Measurements from ENCODE around the gene MEIS2. TPM values are rescaled to one million over a fixed set of nuclear protein-coding genes. Genes with fewer than 3 reads are reported as not detected.

Gene MEIS2
- total RNA-seq, 1 donor from 2014 or later = 6.3 TPM

DNA sequence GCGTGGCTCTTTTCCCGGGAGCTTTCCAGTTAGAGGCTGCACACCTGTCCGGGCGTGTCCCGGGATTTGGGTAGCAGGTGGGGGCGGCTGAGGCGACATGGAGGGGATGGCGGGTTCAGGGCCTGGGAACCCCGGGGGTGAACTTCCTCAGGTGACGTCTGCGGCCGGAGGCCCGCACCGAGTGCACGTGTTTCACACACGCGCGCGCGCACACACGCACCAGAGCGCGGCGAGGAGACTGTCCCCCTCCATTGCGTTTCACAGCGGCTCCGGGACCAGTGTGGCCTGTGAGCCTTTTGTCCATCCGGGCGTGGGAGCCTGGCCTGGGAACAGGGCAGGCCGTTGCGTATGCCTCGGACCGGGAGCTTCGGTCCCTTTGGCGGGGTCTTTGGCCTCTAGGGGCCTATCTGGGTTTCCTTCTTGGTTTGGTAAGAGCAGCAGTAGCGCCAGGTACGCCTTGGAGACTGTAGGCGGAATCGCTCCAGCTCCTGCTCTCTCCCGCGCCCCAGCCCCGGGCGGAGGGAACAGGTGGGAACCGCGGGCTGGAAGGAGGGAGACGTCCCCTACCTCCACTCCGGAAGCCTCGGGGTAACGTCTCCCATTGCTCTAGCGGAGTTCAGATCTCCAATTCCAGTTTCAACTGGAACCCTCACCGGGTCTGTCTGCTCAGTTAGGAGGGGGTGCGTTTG lies 220.0 kb downstream of the MEIS2 start:
- DNase-seq (ENCODE audit: low read depth in 2 of 2) = no peak

DNA sequence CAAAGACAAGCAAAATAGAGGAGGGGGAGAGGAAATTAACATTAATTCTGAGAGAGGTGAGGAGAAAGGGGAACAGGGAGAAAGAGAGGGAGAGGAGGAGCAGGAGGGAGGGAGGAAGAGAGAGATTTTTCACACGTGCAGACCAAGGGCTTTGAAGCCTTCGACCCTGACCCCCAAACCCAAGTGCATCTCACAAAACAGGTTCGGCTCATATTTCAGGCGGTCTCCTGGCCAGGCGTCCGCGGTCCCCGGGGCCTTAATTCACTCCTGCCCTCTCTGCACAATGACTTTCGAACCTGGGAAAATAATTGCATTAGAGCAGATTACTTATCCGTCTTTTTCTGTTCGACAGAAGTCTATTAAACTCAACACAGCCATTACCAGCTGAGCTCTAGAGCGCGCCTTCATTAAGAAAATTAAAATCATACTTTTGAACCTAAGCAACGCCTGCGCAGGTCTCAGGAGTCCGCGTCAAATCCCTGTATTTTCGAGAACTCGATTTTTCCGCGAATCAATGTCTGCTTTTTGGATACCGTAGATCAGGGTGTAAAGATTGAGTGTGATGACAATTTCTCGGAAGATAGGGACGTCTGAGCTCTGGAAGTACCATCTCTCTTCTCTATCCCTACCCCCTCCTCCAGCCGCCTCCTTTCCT lies 220.7 kb downstream of the MEIS2 start:
- DNase-seq (ENCODE audit: low read depth in 2 of 2) = no peak

GRCh38 chr15:36878684-36879262 lies 221.6 kb downstream of the MEIS2 start:
- DNase-seq (ENCODE audit: low read depth in 2 of 2) = no peak

GRCh38 chr15:36877796-36878683 lies 222.3 kb downstream of the MEIS2 start:
- no peak for DNase-seq (ENCODE audit: low read depth in 2 of 2)

- DNase-seq (ENCODE audit: low read depth in 2 of 2) = no peak
Observed at GRCh38 chr15:36877294-36877693, 223.1 kb downstream of the MEIS2 start.

- DNase-seq (ENCODE audit: low read depth in 2 of 2) = no peak
Observed at GRCh38 chr15:36875740-36876334, 224.5 kb downstream of the MEIS2 start.

- no peak for DNase-seq (ENCODE audit: low read depth in 2 of 2)
Observed at GRCh38 chr15:36874930-36875329, 225.4 kb downstream of the MEIS2 start.

DNA sequence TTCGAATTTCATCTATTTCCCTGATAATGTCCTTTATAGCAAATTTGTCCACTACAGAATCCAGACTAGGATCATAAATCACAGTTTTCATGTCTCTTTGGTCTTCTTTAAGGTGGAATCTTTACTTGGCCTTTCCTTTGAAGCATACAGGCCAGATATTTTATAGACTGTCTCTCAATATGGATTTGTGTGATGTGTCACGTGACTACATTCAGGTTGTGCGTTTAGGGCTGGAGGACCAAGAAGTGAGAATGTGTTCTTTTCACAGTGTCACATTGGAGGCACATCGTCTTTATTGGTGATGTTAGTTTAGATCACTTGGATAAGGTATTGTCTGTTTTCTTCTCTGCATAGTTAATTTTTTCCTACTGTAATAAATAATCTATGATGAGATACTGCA lies 232.9 kb downstream of the MEIS2 start:
- no peak for DNase-seq (ENCODE audit: low read depth in 2 of 2)

DNA sequence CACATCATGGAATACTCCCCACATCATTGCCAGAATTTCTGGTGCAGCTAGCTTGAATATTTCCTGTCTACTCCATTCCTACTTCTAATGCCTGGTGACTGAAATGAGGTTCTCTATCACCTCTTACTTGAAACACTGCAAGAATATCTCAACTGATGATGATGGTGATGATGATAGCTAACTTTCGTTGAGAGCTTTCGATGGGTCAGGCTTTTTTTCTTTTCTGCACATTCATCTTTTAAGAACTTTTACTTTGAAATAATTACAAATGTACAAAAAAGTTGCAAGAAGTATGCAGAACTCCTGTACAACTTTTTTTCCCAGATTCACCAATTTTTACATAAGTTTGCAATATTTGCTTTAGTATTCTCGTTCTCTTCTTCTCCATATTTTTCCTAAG lies 233.5 kb downstream of the MEIS2 start:
- DNase-seq (ENCODE audit: low read depth in 2 of 2) = no peak

DNA sequence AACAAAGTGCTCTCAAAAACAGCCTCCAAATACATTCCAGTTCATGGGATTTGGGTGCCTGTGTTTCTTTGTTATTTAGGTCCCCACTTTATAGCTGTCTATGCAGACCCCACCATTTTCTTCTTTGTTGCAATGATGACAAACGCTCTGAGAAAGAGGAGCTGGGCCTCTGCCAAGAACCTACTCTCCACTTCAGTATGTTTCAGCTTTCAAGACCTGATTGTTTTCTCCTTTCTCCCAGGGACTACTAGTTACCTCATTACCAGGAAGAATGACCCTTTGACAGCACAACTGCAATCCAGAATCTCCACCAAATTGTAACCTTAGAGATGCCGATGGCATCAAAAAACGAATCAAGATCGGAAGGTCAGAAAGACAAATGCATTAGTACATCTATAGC lies 236.8 kb downstream of the MEIS2 start:
- no peak for DNase-seq (ENCODE audit: low read depth in 2 of 2)

GRCh38 chr15:36860792-36861191 lies 239.6 kb downstream of the MEIS2 start:
- DNase-seq (ENCODE audit: low read depth in 2 of 2) = no peak

GRCh38 chr15:36858423-36858822 lies 241.9 kb downstream of the MEIS2 start:
- DNase-seq (ENCODE audit: low read depth in 2 of 2) = no peak

- DNase-seq (ENCODE audit: low read depth in 2 of 2) = no peak
Observed at GRCh38 chr15:36856339-36856973, 243.9 kb downstream of the MEIS2 start.

DNA sequence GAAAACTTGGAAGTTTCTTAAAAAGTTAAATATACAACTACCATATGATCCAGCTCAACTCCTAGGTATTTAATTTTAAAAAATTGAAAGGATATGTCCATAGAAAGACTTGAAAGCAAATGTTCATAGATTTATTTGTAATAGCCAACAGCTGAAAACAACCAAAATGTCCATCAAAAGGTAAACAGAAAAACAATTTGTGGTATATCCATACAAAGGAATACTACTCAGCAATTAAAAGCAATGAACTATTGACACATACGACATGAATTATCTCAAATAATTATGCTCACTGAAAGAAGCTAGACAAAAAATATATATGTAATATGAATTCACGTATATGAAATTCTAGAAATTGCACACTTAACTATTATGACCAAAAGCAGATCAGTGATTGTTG lies 249.5 kb downstream of the MEIS2 start:
- DNase-seq (ENCODE audit: low read depth in 2 of 2) = no peak

DNA sequence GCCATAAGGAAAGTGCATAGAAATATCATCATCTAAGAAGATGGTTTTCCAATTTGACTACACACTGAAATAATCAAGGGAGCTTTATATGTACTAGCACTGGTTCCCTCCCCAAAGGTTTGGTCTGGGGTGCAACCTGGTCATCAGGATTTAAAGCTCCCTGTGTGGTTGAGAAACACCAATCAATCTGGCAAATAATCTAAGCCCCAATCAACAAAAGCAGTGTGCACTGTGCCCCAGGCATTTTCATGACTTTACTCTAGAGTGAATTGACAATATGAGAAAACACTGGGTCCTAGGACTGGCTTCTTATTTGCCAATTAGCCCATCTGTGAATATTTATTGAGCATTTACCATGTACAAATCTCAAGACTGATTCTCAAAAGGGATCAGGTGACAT lies 255.1 kb downstream of the MEIS2 start:
- no peak for DNase-seq (ENCODE audit: low read depth in 2 of 2)

GRCh38 chr15:36844534-36844998 lies 255.8 kb downstream of the MEIS2 start:
- no peak for DNase-seq (ENCODE audit: low read depth in 2 of 2)

- DNase-seq (ENCODE audit: low read depth in 2 of 2) = no peak
Observed at GRCh38 chr15:36843822-36844221, 256.5 kb downstream of the MEIS2 start.

DNA sequence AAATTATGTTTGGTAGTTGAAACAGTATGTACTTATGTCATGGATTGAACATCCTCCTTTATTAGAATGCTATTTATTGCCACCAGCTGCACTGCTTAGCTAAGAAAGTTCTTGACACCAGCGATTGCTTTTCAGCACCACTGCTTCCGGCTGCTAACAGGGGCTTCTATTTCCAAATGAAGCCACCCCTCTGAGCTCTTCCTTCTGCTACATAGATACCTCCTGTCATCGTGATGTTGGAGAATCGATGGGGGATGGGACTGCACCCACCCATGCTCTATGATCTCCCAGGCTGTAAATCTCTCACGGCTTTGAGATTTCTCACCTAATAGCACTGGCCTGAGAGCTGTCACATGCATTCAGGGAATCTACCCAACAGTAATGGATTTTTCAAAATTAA lies 259.2 kb downstream of the MEIS2 start:
- no peak for DNase-seq (ENCODE audit: low read depth in 2 of 2)

Measured in dermis microvascular lymphatic vessel endothelial cell (primary cell).